LNCaP clone FGC (cell line): Measurements from ENCODE around the gene MYRIP.

ENCODE experiments used
- DNase-seq: peaks from one replicate; pipeline ENCODE4 v3.0.0-alpha.2; 2011; ENCODE audit warnings: low read depth
- H3K4me3 ChIP-seq: 2 replicates; pipeline ENCODE4 v1.5.1; 2011; ENCODE audit warnings: mild to moderate bottlenecking, low read depth, low read length, control low read depth
- TF ChIP-seq, protein P1 (sequence below): IDR thresholded peaks from 2 replicates; pipeline ENCODE4 v1.5.1; 2012; ENCODE audit warnings: mild to moderate bottlenecking; ENCODE audit not compliant: control insufficient read depth, insufficient read depth; ENCODE audit errors: extremely low read depth

The MYRIP gene

GRCh38 chr3:40097131-40098117, 288.0 kb downstream of the MYRIP start:
- TF ChIP-seq, protein P1, sequence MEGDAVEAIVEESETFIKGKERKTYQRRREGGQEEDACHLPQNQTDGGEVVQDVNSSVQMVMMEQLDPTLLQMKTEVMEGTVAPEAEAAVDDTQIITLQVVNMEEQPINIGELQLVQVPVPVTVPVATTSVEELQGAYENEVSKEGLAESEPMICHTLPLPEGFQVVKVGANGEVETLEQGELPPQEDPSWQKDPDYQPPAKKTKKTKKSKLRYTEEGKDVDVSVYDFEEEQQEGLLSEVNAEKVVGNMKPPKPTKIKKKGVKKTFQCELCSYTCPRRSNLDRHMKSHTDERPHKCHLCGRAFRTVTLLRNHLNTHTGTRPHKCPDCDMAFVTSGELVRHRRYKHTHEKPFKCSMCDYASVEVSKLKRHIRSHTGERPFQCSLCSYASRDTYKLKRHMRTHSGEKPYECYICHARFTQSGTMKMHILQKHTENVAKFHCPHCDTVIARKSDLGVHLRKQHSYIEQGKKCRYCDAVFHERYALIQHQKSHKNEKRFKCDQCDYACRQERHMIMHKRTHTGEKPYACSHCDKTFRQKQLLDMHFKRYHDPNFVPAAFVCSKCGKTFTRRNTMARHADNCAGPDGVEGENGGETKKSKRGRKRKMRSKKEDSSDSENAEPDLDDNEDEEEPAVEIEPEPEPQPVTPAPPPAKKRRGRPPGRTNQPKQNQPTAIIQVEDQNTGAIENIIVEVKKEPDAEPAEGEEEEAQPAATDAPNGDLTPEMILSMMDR: no peak
- H3K4me3 ChIP-seq: no peak overlapping the region
- no peak for DNase-seq

DNA sequence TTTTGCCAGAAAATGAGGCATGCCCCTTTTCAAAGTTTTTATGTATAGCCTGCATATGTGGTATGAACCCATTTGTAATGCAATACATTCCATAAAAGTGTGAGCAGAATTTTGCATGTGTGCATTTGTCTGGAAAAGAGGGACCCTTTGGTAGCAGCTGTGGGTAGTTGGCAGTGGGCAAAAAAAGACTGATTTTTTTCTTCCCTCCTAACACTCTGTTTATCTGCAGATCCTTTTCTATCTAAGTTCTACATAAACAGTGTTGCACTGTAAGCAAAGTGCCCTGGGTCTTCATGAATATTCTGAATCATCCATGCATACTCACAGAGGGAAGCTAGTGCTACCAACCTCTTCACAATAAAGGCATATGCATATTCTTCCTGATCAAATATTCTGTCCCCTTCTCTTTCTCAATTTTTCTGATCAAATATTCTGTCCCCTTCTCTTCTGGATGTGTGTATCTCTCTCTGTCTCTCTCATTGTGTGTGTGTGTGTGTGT, 288.9 kb downstream of the MYRIP start:
- H3K4me3 ChIP-seq: no peak overlapping the region
- TF ChIP-seq, protein P1: no peak
- DNase-seq: no peak

DNA sequence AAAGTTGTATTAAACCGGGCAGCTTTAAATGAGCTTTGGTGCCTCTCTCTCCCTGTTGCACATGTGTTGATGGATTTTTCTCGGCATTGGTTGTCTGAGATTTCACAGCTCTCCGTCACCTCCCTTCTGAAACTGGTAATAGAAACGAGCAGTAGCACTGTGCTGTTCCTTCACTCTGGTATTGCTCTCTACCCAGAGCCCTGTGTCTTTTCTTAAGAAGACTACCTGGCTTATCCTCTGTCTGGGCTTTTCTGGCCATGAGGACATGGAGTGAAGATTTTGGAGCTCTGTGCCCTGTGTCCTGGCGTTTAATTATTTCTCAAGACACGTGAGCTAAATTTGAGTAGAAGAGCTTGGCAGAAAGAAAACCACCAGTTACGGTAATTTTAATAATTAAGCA, 290.5 kb downstream of the MYRIP start:
- H3K4me3 ChIP-seq: no peak overlapping the region
- TF ChIP-seq, protein P1: no peak
- DNase-seq: no peak

- no peak for DNase-seq
- TF ChIP-seq, protein P1: no peak
- H3K4me3 ChIP-seq: no peak overlapping the region
Measured at GRCh38 chr3:40102182-40102581, 292.8 kb downstream of the MYRIP start.

GRCh38 chr3:40103829-40104228, 294.4 kb downstream of the MYRIP start:
- DNase-seq: no peak
- H3K4me3 ChIP-seq: no peak overlapping the region
- TF ChIP-seq, protein P1: no peak

- DNase-seq: no peak
- TF ChIP-seq, protein P1: no peak
- no peak overlapping the region for H3K4me3 ChIP-seq
Measured at GRCh38 chr3:40104441-40104840, 295.0 kb downstream of the MYRIP start.
